AG09319 (cell line): ENCODE measurements around the gene PGM1.

Experiments used
- DNase-seq: peaks from one replicate; pipeline ENCODE4 v3.0.0-alpha.2; 2010; ENCODE audit warnings: low read depth; ENCODE audit errors: extremely low read depth
- TF ChIP-seq, protein P1 (sequence below): IDR thresholded peaks from 2 replicates; pipeline ENCODE4 v1.5.1; 2011; ENCODE audit warnings: low read depth, mild to moderate bottlenecking, inconsistent platforms, low read length, moderate library complexity

PGM1 gene

DNA sequence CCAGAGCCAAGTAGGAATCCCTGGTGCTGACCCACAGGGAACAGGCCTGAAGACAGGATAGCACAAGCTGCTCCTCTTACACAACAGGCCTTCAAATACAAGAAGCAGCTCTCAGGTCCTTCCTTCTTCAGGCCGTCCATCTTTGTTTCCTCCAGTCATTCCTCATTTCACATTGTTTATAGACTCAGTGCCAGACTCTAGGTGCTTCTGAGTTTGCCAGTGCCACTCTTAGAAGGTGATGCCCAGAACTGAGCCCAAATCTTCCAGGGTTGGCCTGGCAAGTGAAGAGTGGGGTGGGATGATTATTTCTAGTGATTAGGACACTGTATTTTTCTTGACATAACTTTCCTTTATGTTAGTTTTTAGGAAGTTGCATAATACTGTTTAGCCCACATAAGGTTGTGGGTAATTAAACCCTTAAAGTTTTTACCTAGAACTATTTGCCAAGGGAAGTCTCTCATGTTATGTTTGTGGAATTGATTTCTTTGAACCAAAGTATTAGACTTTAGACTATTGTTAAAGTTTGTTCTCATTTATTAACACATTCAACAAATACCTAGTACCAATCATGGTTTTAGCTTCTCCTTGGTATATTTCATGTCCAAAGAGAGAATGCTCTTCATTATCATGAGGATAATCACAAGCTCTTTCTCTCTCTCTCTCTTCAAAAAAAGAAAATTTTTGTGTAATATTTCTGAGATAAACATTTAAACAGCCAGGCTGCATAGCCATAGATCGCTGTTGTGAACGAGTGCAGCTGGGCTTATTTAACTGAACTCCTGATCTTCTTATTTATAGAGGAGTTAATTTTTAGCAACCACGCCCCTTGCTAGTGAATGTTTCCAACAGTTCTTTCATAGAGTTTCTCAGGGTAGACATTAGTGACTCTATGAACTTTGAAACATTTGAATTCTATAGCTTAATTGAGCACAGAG lies 47.7 kb downstream of the PGM1 start:
- no peak for DNase-seq
- TF ChIP-seq, protein P1, sequence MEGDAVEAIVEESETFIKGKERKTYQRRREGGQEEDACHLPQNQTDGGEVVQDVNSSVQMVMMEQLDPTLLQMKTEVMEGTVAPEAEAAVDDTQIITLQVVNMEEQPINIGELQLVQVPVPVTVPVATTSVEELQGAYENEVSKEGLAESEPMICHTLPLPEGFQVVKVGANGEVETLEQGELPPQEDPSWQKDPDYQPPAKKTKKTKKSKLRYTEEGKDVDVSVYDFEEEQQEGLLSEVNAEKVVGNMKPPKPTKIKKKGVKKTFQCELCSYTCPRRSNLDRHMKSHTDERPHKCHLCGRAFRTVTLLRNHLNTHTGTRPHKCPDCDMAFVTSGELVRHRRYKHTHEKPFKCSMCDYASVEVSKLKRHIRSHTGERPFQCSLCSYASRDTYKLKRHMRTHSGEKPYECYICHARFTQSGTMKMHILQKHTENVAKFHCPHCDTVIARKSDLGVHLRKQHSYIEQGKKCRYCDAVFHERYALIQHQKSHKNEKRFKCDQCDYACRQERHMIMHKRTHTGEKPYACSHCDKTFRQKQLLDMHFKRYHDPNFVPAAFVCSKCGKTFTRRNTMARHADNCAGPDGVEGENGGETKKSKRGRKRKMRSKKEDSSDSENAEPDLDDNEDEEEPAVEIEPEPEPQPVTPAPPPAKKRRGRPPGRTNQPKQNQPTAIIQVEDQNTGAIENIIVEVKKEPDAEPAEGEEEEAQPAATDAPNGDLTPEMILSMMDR, result no peak

DNA sequence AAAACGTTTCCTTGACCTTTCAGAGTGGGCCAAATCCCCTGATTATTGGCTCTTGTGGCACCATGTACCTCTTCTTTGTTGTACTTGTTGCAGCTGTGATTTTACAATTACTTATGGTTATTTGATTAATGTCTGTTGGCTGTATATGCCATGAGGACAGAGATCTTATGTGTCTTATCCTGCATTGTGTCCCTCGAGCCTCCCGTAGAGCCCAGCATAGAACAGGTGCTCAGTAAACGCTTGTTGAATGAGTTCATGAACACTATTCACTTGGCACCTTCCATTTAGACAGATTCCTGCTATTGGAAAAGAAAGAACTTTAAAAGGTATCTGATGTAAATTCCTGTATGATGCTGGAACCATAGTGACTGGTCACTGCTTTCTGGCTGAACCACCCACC lies 48.4 kb downstream of the PGM1 start:
- TF ChIP-seq, protein P1, result no peak
- DNase-seq, result no peak

DNA sequence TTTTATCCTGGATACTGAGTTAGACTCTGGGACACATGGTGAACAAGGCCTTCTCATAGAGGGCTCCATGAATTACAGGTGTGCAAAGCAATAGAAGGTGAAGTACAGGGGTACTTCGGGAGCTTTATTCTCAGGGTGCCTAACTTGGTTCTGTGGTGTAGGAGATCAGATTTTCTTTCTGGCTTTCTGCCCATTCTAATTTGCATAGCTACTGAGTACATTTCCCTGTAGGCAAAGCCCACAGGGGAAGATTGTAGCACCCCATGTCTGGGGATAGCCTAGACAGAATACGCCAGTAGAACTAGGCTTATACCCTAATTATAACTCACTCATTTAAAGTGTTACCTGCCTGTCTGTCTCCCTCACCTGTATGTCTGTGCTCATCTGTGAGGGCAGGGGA lies 49.7 kb downstream of the PGM1 start:
- TF ChIP-seq, protein P1, result no peak

DNA sequence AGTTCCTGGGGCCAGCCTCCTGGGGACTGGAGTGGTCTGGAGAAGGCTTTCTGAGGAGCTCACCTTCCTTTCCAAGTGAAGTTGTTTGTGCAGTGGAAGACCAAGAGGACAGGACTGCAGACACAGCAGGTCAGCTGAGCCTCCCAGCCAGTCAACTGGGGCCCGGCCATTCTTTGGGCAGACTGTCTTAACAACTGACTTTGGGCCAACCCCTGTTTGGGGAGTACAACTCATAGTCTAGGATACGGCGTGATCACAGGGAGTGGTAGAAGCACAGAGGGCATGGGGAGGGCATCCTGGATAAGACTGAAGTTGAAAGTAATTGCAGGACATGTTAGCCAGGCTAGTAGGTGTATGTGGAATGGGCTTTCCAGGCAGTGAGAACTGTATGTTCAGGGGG lies 50.3 kb downstream of the PGM1 start:
- TF ChIP-seq, protein P1, result no peak
- DNase-seq, result no peak

More for the DNA sequence above, 49.7 kb downstream of the PGM1 start:
- no peak for DNase-seq

DNA sequence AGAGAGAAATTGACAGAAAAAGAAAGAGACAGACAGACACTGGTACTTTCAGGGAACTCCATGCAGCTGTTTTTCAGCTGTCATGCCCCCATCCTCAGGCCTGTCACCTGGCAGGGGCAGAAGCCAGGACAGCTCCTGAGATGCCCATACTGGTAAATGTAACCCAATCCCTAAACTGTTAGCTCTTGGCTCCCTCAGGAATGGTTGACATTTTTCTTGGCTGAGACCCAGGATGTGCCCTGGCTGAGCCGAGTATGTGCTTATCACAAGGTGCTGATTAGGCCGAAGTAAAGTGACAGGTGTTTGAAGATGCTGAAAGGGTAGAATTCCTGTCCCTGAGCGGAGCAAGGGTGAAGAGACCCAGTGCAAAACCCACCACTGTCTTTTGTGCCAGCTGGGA lies 50.7 kb downstream of the PGM1 start:
- TF ChIP-seq, protein P1, result no peak
- no peak for DNase-seq

DNA sequence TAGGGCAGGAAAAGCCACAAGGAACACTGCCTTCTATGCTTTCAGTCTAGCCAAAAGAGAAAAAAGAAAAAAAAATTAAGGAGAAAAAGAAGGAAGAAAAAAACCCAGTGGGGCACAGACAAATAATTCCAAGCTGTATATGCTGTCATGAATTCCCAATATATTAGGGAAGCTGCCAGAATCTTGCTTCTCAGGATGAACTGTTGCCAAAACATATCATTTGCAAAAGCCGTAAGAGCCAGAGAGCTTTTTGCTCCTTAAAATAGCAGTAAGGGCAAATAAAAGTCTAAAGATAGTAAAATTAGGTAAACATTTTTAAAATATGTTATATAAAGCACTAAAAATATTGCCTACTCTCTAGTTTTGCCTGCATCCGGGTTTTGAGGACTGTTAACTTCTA lies 52.1 kb downstream of the PGM1 start:
- DNase-seq, result no peak
- TF ChIP-seq, protein P1, result no peak

DNA sequence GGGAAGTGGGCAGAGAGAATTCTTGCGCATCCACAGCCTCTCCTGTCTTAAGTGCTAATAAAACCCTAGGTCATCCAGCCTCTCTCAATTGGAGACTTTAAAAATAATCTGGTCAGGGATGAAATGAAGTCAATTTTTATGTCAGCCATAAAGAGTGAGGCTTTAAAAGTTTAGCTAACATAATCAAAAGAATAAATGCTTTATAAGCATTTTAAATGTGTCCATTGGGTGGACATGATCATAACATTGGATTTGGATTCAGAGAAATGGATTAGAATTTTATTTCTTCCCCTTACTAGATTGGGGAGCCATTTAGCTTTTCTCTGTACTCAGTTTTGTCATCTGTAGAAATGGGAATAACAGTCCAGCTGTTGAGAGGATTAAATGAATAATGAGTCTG lies 55.5 kb downstream of the PGM1 start:
- TF ChIP-seq, protein P1, result no peak
- DNase-seq, result no peak
